HEK293T (cell line): Measurements from ENCODE around the gene COA1.

Experiments
- ARNT ChIP-seq: fragments of 450-650 bp; IDR thresholded peaks from 2 replicates; pipeline ENCODE4 v1.6.1; 2017; ENCODE audit warnings: mild to moderate bottlenecking
- SUZ12 ChIP-seq: fragments of 450-650 bp; IDR thresholded peaks from 2 replicates; pipeline ENCODE4 v1.6.1; 2016; ENCODE audit warnings: mild to moderate bottlenecking
- TARDBP ChIP-seq: fragments of 450-650 bp; IDR thresholded peaks from 2 replicates; pipeline ENCODE4 v1.6.1; 2016

DNA sequence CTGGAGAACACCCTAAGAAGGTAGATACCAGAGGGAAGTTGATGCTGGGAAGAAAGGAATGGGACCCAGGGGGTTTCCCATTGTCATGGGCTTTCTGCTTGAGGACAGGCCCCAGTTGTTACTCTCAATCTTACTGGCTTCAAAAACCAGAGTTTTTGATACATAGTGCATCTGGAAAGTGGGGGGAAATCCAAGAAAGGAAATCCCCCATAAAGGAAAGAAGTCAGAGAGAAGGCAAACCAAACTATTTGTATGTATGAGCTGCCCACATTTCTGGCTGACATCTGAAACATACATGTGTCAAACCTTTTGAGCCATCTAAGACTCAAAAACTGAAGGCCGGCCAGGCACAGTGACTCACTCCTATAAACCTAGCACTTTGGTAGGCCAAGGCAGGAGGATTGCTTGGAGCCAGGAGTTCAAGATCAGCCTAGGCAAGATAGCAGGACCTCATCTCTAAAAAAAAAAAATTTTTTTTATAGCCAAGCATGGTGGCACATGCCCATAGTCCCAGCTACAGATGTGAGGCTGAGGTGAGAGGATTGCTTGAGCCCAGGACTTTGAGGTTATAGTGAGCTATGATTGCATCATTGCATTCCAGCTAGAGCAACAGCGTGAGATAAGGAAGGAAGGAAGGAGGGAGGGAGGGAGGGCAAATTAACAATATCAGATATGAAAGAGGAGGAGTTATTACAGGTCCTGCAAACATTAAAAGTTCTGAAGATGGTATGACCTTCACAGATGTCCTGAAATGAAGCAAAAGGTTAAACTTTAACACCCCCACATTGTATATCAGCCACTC lies 6.7 kb upstream of the COA1 start:
- TF ChIP-seq SUZ12 (no peak), TARDBP (no peak), ARNT (no peak)
